ENCODE data around the gene HSFX1. TPM values are rescaled to one million over a fixed set of nuclear protein-coding genes. Genes with fewer than 3 reads are reported as not detected.
A peak's percentile ranks its signal among the peaks of the same experiment; 100 is the strongest.
"Not testable (repeated sequence)": the region's sequence is repeated elsewhere in the genome, so short reads cannot be mapped to it uniquely, and the experiment has no call there.

Gene HSFX1, protein sequence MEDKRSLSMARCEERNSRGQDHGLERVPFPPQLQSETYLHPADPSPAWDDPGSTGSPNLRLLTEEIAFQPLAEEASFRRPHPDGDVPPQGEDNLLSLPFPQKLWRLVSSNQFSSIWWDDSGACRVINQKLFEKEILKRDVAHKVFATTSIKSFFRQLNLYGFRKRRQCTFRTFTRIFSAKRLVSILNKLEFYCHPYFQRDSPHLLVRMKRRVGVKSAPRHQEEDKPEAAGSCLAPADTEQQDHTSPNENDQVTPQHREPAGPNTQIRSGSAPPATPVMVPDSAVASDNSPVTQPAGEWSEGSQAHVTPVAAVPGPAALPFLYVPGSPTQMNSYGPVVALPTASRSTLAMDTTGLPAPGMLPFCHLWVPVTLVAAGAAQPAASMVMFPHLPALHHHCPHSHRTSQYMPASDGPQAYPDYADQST
- total RNA-seq, result under 1 TPM; 0.60 to 0.89 TPM

DNA sequence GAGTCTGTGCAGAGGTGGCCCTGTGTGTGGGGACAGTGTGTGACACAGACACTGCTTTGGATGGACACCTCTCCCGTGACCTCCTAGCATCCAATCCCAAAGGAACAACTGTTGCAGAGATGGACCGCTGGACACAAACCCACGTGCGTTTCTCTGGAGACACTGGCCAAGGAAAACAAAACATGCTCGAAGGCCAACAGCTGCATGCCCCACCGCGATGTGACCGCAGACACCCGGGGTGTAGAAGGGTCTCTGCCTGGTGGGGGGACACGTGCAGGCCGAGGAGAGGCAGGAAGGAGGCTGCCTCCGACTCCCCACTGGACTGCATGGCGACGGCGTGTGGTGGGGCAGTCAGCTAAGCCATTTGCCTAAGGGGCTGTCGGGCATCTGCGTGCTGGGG is at the start of gene HSFX1:
Gene HSFX1, plus strand, starts transcription at position 301 of the 400 bp plus-strand sequence. CDS start 614 bp downstream, outside the sequence.
- H3K27ac Mint-ChIP-seq; POLR2A ChIA-PET; DNase-seq; H3K9me3 Mint-ChIP-seq; H3K4me3 Mint-ChIP-seq; H3K36me3 Mint-ChIP-seq (ENCODE audit: low read depth); H3K27me3 Mint-ChIP-seq; H3K4me1 Mint-ChIP-seq; CTCF ChIA-PET: not testable (repeated sequence)

DNA sequence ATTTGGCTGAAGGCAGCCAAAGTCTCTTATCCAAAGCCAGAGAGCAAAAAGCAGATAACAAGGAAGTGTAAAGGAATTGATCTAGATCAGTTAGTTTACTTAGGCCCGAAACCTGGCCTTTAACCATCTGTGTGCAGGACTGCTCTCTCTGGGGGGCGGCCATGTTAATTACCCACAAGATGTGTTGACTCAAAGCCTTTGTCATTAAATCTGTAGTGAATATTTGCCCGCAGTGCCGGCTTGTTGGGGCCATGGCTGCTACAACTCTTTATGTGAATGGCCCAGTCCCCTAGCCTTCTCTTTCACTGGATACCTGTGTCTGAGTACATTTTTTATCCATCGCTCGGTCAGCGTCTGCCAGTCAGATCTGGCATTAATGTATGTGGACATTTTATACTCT is 46.6 kb upstream of the HSFX1 start:
- H3K4me3 Mint-ChIP-seq; POLR2A ChIA-PET; H3K9me3 Mint-ChIP-seq; CTCF ChIA-PET; DNase-seq; H3K27ac Mint-ChIP-seq; H3K36me3 Mint-ChIP-seq (ENCODE audit: low read depth); H3K27me3 Mint-ChIP-seq; H3K4me1 Mint-ChIP-seq: not testable (repeated sequence)

DNA sequence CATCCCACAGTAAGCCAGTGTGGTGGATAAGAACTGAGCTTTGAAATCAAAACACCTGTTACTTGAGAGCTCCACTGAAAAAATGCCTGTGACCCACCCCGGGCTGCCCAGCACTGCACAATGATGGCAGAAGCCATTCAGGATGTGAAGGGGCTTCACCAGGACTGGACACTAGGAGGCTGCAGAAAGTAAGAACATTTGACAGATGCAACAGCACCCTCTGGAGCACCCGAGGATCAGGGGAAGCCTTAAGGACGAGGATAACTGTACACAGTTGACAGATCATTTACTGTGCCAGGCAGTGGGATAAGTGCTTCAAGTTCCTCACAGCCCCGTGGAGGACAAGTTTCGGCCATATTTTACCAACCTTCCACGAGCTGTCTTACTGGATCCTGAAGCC is 31.6 kb upstream of the HSFX1 start:
- H3K4me1 Mint-ChIP-seq; H3K36me3 Mint-ChIP-seq (ENCODE audit: low read depth); H3K4me3 Mint-ChIP-seq; H3K27me3 Mint-ChIP-seq; POLR2A ChIA-PET; H3K27ac Mint-ChIP-seq; CTCF ChIA-PET; DNase-seq; H3K9me3 Mint-ChIP-seq: not testable (repeated sequence)

DNA sequence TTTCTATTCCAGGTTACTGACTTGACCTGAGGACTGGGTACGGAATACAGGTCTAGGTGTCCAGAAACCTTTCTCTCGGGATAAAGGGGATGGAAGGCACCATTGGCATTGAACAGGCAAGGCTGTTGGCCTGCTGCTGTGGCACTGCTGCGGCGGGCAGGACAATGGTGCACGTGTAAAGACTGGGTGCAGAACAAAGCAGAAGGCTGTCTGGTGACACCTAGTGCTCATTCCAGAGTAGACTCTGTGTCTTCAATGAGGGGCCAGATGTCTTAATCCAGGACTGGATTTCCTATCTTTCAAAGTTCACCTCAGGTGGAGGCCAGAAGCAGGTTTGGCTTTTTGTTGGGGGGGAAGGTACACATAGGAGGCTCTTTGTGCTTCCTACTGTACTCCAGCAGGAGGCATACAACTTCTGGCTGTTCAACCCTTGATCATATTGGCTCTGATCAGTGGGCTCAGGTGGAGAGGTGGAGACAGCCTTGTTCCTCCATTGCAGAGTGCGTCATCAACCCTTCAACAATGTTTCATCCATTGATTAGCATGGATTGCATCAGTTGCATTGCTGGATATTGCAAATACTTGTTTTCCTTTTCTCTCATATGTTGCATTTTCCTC is 27.4 kb upstream of the HSFX1 start:
- H3K27ac Mint-ChIP-seq; H3K9me3 Mint-ChIP-seq; CTCF ChIA-PET; H3K4me1 Mint-ChIP-seq; H3K27me3 Mint-ChIP-seq; H3K36me3 Mint-ChIP-seq (ENCODE audit: low read depth); POLR2A ChIA-PET; DNase-seq; H3K4me3 Mint-ChIP-seq: not testable (repeated sequence)

DNA sequence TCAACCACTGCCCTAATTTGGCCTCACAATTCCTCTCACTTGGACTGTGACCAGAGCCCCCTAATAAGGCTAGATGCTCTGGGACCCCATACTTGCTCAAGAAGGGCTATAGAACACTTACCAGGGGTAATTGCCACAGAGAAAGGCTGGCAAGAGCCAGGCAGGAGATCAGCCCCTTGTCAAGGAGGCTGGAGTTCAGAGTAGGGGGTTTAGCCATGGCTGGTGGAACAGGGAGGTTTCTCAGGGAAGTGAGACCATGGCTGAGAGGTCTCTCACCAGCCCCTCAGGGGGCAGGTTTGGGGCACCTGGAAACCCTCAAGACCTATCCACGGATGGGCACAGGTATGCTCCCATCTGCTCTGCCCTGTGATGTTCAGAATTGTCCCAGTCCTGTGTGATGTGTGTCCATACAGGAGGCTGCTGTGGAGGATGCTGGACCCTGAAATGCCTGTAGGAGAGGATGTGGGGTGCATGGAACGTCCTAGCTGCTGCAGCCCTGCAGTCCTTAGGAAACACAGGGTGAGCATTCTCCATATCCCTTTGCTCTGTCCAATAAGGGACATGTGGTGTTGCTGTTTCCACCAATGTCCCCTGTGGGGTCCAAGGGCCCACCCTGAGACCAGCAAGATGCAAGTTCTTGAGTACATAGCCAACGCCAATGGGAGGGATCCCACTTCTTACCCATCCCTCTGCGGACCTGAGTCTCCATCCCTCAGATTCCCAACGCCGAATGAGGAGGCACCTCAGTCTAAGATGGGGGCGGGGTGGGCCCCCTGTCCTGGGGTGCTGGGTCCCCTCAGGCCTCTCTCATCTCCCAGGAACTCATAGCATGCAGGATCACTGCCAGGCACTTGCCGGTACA is 16.4 kb upstream of the HSFX1 start:
- no peak overlapping the region for H3K4me3 Mint-ChIP-seq
- H3K9me3 Mint-ChIP-seq, result no peaks in the 10 kb centered on the region
- H3K4me1 Mint-ChIP-seq, result no peaks in the 10 kb centered on the region
- CTCF ChIA-PET, result no interaction called here
- H3K27ac Mint-ChIP-seq, result no peak overlapping the region
- peaks cover 2% of the 10 kb centered on the region for H3K27me3 Mint-ChIP-seq
- POLR2A ChIA-PET, result no interaction called here
- no peaks in the 10 kb centered on the region for H3K36me3 Mint-ChIP-seq (ENCODE audit: low read depth)
- no peak for DNase-seq

DNA sequence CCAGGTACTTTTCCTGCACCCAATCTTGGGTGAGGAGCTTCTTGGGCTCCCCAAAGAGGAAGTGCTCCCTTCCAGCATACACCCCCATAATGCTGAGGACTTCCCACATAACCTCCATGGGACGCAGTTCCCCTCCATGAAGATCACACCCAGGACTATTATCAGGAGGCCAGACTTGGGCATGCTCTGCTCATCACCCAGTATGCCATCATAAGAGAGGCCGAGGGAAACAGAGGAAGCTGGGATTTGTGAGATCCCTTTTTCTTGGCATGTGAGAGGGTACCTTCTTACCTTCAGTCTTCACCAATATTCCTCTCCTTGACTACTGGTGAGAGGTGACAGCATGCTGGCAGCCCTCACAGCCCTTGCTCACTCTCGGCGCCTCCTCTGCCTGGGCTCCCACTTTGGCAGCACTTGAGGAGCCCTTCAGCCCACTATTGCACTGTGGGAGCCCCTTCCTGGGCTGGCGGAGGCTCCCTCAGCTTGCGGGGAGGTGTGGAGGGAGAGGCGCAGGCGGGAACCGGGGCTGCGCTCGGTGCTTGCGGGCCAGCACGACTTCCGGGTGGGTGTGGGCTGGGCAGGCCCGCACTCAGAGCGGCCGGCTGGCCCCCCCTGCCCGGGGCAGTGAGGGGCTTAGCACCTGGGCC is 15.7 kb upstream of the HSFX1 start:
- POLR2A ChIA-PET, result no interaction called here
- Mint-ChIP-seq H3K9me3 (no peaks in the 10 kb centered on the region), H3K4me1 (no peaks in the 10 kb centered on the region), H3K36me3 (ENCODE audit: low read depth) (no peaks in the 10 kb centered on the region), H3K27ac (no peak overlapping the region), H3K4me3 (no peak overlapping the region), H3K27me3 (peaks cover 2% of the 10 kb centered on the region)
- no peak for DNase-seq
- CTCF ChIA-PET, result no interaction called here

DNA sequence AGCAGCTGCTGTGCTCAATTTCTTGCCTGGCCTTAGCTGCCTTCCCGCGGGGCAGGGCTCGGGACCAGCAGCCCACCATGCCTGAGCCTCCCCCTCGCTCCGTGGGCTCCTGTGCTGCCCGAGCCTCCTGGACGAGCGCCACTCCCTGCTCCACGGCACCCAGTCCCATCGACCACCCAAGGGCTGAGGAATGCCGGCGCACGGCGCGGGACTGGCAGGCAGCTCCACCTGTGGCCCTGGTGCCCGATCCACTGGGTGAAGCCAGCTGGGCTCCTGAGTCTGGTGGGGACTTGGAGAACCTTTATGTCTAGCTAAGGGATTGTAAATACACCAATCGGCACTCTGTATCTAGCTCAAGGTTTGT is 15.2 kb upstream of the HSFX1 start:
- H3K4me1 Mint-ChIP-seq; CTCF ChIA-PET; H3K36me3 Mint-ChIP-seq (ENCODE audit: low read depth); H3K27me3 Mint-ChIP-seq; DNase-seq; H3K9me3 Mint-ChIP-seq; H3K27ac Mint-ChIP-seq; H3K4me3 Mint-ChIP-seq; POLR2A ChIA-PET: not testable (repeated sequence)

DNA sequence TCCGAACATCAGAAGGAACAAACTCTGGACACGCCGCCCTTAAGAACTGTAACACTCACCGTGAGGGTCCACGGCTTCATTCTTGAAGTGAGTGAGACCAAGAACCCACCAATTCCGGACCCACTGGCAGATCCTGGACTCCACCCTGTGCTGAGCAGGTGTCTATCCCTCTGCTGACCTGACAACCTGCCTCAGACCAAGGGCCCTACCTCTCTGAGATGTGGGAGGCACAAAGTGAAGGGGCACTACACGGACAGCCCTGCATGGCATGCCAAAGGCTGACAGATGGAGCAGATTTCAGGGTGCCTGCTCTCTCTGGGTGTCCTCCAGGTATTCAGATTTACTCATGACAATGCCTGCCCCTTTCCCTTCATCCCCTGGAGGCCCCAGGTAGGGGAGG is 14.0 kb upstream of the HSFX1 start:
- Mint-ChIP-seq H3K4me3 (no peak overlapping the region), H3K27ac (no peak overlapping the region), H3K27me3 (peaks cover 2% of the 10 kb centered on the region), H3K36me3 (ENCODE audit: low read depth) (no peaks in the 10 kb centered on the region), H3K4me1 (no peaks in the 10 kb centered on the region), H3K9me3 (no peaks in the 10 kb centered on the region)
- DNase-seq, result no peak
- ChIA-PET POLR2A (no interaction called here), CTCF (no interaction called here)

DNA sequence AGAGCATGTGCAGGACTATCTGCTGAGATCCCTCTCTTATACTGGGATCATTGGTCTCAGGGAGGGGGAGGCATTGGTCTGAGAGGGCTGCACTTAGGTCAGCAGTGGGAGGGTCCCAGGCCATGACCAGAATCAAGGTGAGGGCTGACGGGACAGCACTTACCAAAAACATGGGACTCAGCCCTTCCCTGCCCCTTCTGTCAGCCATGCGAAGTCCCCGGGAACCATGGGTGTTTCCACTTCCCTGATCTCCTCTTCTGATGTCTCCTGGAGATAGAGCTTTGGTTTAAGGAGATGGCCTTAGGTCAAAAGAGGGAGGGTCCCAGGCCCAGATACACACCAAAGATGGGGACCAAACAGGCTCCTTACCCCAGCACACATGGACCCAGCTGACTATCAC is 12.9 kb upstream of the HSFX1 start:
- H3K4me1 Mint-ChIP-seq, result no peaks in the 10 kb centered on the region
- H3K36me3 Mint-ChIP-seq (ENCODE audit: low read depth), result no peaks in the 10 kb centered on the region
- H3K27me3 Mint-ChIP-seq, result peaks cover 2% of the 10 kb centered on the region
- H3K27ac Mint-ChIP-seq, result no peak overlapping the region
- H3K4me3 Mint-ChIP-seq, result no peak overlapping the region
- DNase-seq, result no peak
- CTCF ChIA-PET, result no interaction called here
- POLR2A ChIA-PET, result no interaction called here
- no peaks in the 10 kb centered on the region for H3K9me3 Mint-ChIP-seq

DNA sequence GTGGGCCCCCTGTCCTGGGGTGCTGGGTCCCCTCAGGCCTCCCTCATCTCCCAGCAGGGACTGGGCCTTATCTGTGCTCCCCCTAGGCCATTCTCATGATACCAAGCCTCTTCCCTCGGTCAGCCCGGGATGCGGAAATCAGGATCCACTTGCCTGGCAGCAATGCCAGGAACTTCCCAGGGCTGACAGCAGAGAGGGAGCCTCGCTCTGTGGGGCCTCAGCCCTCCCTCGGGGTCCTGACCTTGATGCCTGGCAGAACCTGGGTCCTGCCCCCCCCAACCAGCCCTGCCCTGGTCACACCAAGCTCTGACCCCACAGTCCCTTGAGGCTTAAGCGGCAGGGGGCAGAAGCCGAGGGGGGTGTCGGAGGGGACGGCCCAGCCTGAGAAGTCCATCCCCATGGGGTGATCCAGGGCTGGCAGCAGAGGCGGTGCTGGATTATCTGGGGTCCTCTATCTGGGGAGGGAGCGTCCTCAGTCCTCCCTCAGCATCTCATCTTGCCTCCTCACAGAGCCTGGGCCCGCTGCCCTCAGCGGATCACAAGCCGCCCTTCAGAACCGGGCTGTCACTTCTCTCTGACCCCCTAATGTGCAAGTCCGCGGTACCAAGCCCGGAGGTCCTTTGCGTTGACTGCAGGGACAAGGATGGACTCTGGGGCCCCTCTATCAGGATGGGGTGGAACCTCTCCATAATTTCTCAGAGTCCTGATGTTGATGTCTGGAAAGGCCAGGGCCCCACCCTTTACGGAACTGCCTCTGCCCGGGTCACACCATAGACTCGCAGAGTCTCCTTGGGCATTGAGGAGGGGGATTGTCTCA is 11.8 kb upstream of the HSFX1 start:
- H3K4me1 Mint-ChIP-seq; CTCF ChIA-PET; H3K36me3 Mint-ChIP-seq (ENCODE audit: low read depth); H3K4me3 Mint-ChIP-seq; DNase-seq; H3K27me3 Mint-ChIP-seq; H3K27ac Mint-ChIP-seq; POLR2A ChIA-PET; H3K9me3 Mint-ChIP-seq: not testable (repeated sequence)

DNA sequence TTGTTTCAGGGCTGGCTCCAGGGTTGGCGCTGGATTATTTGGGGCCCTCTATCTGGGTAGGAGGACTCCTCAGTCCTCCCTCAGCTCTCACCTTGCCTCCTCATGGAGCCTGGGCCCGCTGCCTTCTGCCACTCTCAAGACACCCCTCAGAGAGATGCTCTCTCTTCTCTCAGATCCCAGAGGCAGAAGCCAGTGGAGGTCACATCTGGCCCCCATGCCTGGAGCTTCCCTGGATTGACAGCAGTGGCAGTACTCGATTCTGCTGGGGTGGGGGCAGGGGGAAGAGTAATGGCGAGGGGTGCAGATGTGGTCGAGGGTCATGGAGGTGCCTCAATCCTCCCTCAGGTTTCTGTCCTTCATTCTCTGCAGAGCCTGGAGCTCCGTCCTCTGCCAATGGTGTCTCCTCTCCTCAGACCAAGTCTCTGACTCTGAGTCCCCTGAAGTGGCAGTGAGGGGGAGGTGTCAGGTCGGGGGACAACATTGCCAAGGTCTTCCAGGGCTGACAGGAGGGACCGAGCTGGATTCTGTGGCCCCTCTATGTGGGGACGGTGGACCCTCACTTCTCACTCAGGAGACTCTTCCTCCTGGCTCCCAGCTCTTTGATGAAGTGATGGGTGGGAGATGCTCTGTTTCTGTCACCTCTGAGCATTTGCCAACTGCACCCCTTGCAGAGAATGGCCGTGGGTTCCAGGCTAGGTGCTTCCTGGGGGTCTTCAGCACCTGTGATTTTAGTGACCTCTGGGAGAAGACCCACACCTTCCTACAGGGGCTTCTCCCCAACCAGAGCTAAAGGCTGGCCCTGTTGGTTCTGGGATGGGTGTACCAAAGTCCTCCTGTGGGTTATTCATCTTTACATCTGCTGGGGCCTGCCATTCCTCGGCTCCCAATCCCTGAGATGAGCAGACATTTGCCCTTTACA is 10.9 kb upstream of the HSFX1 start:
- Mint-ChIP-seq H3K27me3 (no peaks in the 10 kb centered on the region), H3K27ac (peak overlapping the region; percentile 41), H3K36me3 (ENCODE audit: low read depth) (no peaks in the 10 kb centered on the region), H3K9me3 (no peaks in the 10 kb centered on the region), H3K4me3 (no peak overlapping the region), H3K4me1 (no peaks in the 10 kb centered on the region)
- POLR2A ChIA-PET, result no interaction called here
- CTCF ChIA-PET, result interaction anchor here (1.8 kb wide), 1 partner anchor 8 kb away, joined by 4 read pairs; no protein-coding TSS in a partner anchor
- no peak for DNase-seq

DNA sequence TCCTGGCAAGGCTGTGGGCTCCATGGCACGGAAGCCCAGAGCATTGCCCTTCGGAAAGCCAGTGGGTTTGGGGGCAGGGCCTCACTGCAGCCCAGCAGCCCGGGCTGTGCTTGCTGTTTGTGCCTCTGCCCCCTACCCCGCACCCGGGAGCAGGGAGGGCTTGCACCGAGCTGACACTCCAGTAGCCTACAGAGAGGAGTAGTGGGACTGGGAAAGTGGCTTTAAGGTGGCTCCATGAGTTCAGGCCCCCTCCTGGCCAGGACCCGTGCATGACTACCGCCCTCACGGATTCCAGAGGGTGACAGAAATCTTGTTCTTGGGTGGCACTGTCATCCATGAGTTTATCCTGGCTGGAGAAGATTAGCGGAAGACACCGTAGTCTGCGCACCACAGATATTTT is 3.5 kb upstream of the HSFX1 start:
- POLR2A ChIA-PET; DNase-seq; H3K36me3 Mint-ChIP-seq (ENCODE audit: low read depth); H3K27me3 Mint-ChIP-seq; CTCF ChIA-PET; H3K27ac Mint-ChIP-seq; H3K9me3 Mint-ChIP-seq; H3K4me1 Mint-ChIP-seq; H3K4me3 Mint-ChIP-seq: not testable (repeated sequence)

Data from activated CD4-positive, alpha-beta T cell treated with anti-CD3 and anti-CD28 coated beads, Interleukin-2, amount 10 ng/mL, durations not matched to agents 7 days and 5 days (primary cell).